ENCODE measurements around the gene FDX2. TPM values are rescaled to one million over a fixed set of nuclear protein-coding genes. Genes with fewer than 3 reads are reported as not detected.

The FDX2 gene
- total RNA-seq, 2 experiments from 2014 or later = 8.2 to 9.4 TPM

- DNase-seq = no peak
- Mint-ChIP-seq H3K27me3 (ENCODE audit: low read depth) (peaks cover 60% of the 10 kb centered on the region), H3K27ac (peak overlapping the region; percentile 20), H3K9me3 (ENCODE audit: insufficient read depth) (no peaks in the 10 kb centered on the region), H3K36me3 (ENCODE audit: low read depth) (peaks cover 7% of the 10 kb centered on the region), H3K4me3 (peak overlapping the region; percentile 12), H3K4me1 (ENCODE audit: low read depth) (peaks cover 62% of the 10 kb centered on the region)
- ChIA-PET CTCF (no interaction called here), POLR2A (no interaction called here)
- no peak for ATAC-seq
These were observed 21.5 kb downstream of the FDX2 start for GRCh38 chr19:10294368-10294697.

GRCh38 chr19:10293637-10294367 is 22.0 kb downstream of the FDX2 start:
- ATAC-seq = no peak
- peak overlapping the region; percentile 12 for H3K4me3 Mint-ChIP-seq
- H3K36me3 Mint-ChIP-seq (ENCODE audit: low read depth) = peaks cover 7% of the 10 kb centered on the region
- DNase-seq = no peak
- no peak overlapping the region for H3K27ac Mint-ChIP-seq
- H3K27me3 Mint-ChIP-seq (ENCODE audit: low read depth) = peaks cover 65% of the 10 kb centered on the region
- H3K4me1 Mint-ChIP-seq (ENCODE audit: low read depth) = peaks cover 68% of the 10 kb centered on the region
- CTCF ChIA-PET = no interaction called here
- POLR2A ChIA-PET = no interaction called here
- no peaks in the 10 kb centered on the region for H3K9me3 Mint-ChIP-seq (ENCODE audit: insufficient read depth)

GRCh38 chr19:10292789-10293636 is 22.8 kb downstream of the FDX2 start:
- H3K4me1 Mint-ChIP-seq (ENCODE audit: low read depth) = peaks cover 73% of the 10 kb centered on the region
- peaks cover 71% of the 10 kb centered on the region for H3K27me3 Mint-ChIP-seq (ENCODE audit: low read depth)
- no peaks in the 10 kb centered on the region for H3K9me3 Mint-ChIP-seq (ENCODE audit: insufficient read depth)
- CTCF ChIA-PET = interaction anchor here (1.5 kb wide), 1 partner anchor 22 kb away, joined by 7 read pairs; the partner anchor contains the start of gene ICAM1
- ATAC-seq (no peak), DNase-seq (no peak)
- H3K4me3 Mint-ChIP-seq = peak overlapping the region; percentile 73
- POLR2A ChIA-PET = interaction anchor here (1.6 kb wide), 1 partner anchor 22 kb away, joined by 10 read pairs; the partner anchor contains the start of gene ICAM1
- peaks cover 7% of the 10 kb centered on the region for H3K36me3 Mint-ChIP-seq (ENCODE audit: low read depth)
- H3K27ac Mint-ChIP-seq = peak overlapping the region; percentile 69

- H3K4me3 Mint-ChIP-seq = peak overlapping the region; percentile 73
- no peaks in the 10 kb centered on the region for H3K9me3 Mint-ChIP-seq (ENCODE audit: insufficient read depth)
- peaks cover 81% of the 10 kb centered on the region for H3K4me1 Mint-ChIP-seq (ENCODE audit: low read depth)
- POLR2A ChIA-PET = interaction anchor here (1.5 to 1.6 kb wide), 2 partner anchors 21 to 40 kb away, joined by 9 to 10 read pairs; partner anchors contain the start of genes ICAM1 and RAVER1
- CTCF ChIA-PET = interaction anchor here (1.3 to 1.7 kb wide), 3 partner anchors 21 to 96 kb away, joined by 7 to 8 read pairs (median 7); partner anchors contain the start of gene ICAM1
- DNase-seq (peak; percentile 81), ATAC-seq (peak; percentile 28)
- peaks cover 77% of the 10 kb centered on the region for H3K27me3 Mint-ChIP-seq (ENCODE audit: low read depth)
- H3K27ac Mint-ChIP-seq = peak overlapping the region; percentile 70
- H3K36me3 Mint-ChIP-seq (ENCODE audit: low read depth) = peaks cover 7% of the 10 kb centered on the region
These were observed 23.5 kb downstream of the FDX2 start for GRCh38 chr19:10292206-10292788.

- Mint-ChIP-seq H3K4me3 (peak overlapping the region; percentile 73), H3K27me3 (ENCODE audit: low read depth) (peaks cover 76% of the 10 kb centered on the region), H3K27ac (peak overlapping the region; percentile 70), H3K36me3 (ENCODE audit: low read depth) (peaks cover 7% of the 10 kb centered on the region), H3K4me1 (ENCODE audit: low read depth) (peaks cover 86% of the 10 kb centered on the region), H3K9me3 (ENCODE audit: insufficient read depth) (no peaks in the 10 kb centered on the region)
- DNase-seq (peak; percentile 25), ATAC-seq (no peak)
- CTCF ChIA-PET = interaction anchor here (0.9 to 1.7 kb wide), 4 partner anchors 21 to 97 kb away, joined by 3 to 8 read pairs (median 7); partner anchors contain the start of gene ICAM1
- POLR2A ChIA-PET = interaction anchor here (1.5 to 1.6 kb wide), 3 partner anchors 21 to 89 kb away, joined by 5 to 10 read pairs (median 9); partner anchors contain the start of genes ICAM1, RAVER1 and TYK2
These were observed 24.1 kb downstream of the FDX2 start for GRCh38 chr19:10291554-10292205.

GRCh38 chr19:10290876-10291553 is 24.8 kb downstream of the FDX2 start:
- H3K27ac Mint-ChIP-seq = no peak overlapping the region
- ATAC-seq = peak; percentile 12

GRCh38 chr19:10290357-10290875 is 25.4 kb downstream of the FDX2 start:
- Mint-ChIP-seq H3K27me3 (ENCODE audit: low read depth) (peaks cover 70% of the 10 kb centered on the region), H3K4me1 (ENCODE audit: low read depth) (peaks cover 91% of the 10 kb centered on the region), H3K27ac (peak overlapping the region; percentile 58), H3K4me3 (peak overlapping the region; percentile 73), H3K36me3 (ENCODE audit: low read depth) (peaks cover 15% of the 10 kb centered on the region), H3K9me3 (ENCODE audit: insufficient read depth) (no peaks in the 10 kb centered on the region)
- CTCF ChIA-PET = interaction anchor here (0.9 to 1.9 kb wide), 5 partner anchors 10 to 98 kb away, joined by 3 to 33 read pairs (median 8); partner anchors contain the start of gene ICAM1
- POLR2A ChIA-PET = interaction anchor here (1.5 to 5.8 kb wide), 2 partner anchors 20 to 90 kb away, joined by 5 to 54 read pairs; partner anchors contain the start of genes ICAM1 and TYK2
- DNase-seq (no peak), ATAC-seq (no peak)

More at GRCh38 chr19:10290876-10291553, 24.8 kb downstream of the FDX2 start:
- Mint-ChIP-seq H3K36me3 (ENCODE audit: low read depth) (peaks cover 10% of the 10 kb centered on the region), H3K4me1 (ENCODE audit: low read depth) (peaks cover 91% of the 10 kb centered on the region), H3K27me3 (ENCODE audit: low read depth) (peaks cover 75% of the 10 kb centered on the region), H3K4me3 (peak overlapping the region; percentile 73), H3K9me3 (ENCODE audit: insufficient read depth) (no peaks in the 10 kb centered on the region)
- DNase-seq = peak; percentile 66
- ChIA-PET POLR2A (interaction anchor here (1.5 to 5.8 kb wide), 4 partner anchors 20 to 90 kb away, joined by 5 to 54 read pairs (median 10); partner anchors contain the start of genes ICAM1, RAVER1 and TYK2), CTCF (interaction anchor here (0.9 to 1.7 kb wide), 4 partner anchors 20 to 98 kb away, joined by 3 to 8 read pairs (median 7); partner anchors contain the start of gene ICAM1)

- DNase-seq = peak; percentile 49
- H3K9me3 Mint-ChIP-seq (ENCODE audit: insufficient read depth) = no peaks in the 10 kb centered on the region
- ATAC-seq = peak; percentile 12
- H3K4me3 Mint-ChIP-seq = peak within 1 kb of the TSS; percentile 73
- ChIA-PET CTCF (interaction anchor here (0.5 to 1.9 kb wide), 12 partner anchors 9 to 148 kb away, joined by 3 to 33 read pairs (median 4); partner anchors contain the start of genes ICAM1 and RAVER1), POLR2A (interaction anchor here (1.0 to 5.8 kb wide), 3 partner anchors 19 to 103 kb away, joined by 3 to 54 read pairs (median 5); partner anchors contain the start of genes ICAM1 and TYK2)
- H3K27ac Mint-ChIP-seq = peak within 1 kb of the TSS; percentile 58
- H3K4me1 Mint-ChIP-seq (ENCODE audit: low read depth) = peaks cover 93% of the 10 kb centered on the region
- peaks cover 20% of the 10 kb centered on the region for H3K36me3 Mint-ChIP-seq (ENCODE audit: low read depth)
- peaks cover 66% of the 10 kb centered on the region for H3K27me3 Mint-ChIP-seq (ENCODE audit: low read depth)
These were observed 25.9 kb downstream of the FDX2 start, which contains the start of gene ICAM5 for GRCh38 chr19:10289836-10290356. TSS of gene ICAM5 (plus strand) at chr19:10289952. CDS start at chr19:10290044, 92 bp downstream.

- Mint-ChIP-seq H3K27me3 (ENCODE audit: low read depth) (peaks cover 60% of the 10 kb centered on the region), H3K4me3 (peak overlapping the region; percentile 73), H3K4me1 (ENCODE audit: low read depth) (peaks cover 89% of the 10 kb centered on the region), H3K9me3 (ENCODE audit: insufficient read depth) (no peaks in the 10 kb centered on the region), H3K27ac (no peak overlapping the region), H3K36me3 (ENCODE audit: low read depth) (peaks cover 26% of the 10 kb centered on the region)
- POLR2A ChIA-PET = interaction anchor here (1.0 to 5.8 kb wide), 4 partner anchors 19 to 186 kb away, joined by 3 to 54 read pairs (median 4); partner anchors contain the start of genes ANGPTL6, ICAM1 and TYK2
- DNase-seq (peak; percentile 77), ATAC-seq (peak; percentile 50)
- CTCF ChIA-PET = interaction anchor here (0.5 to 1.9 kb wide), 12 partner anchors 9 to 149 kb away, joined by 3 to 33 read pairs (median 4); partner anchors contain the start of genes ICAM1 and RAVER1
These were observed 26.5 kb downstream of the FDX2 start for GRCh38 chr19:10289167-10289835.

All from activated CD8-positive, alpha-beta T cell treated with anti-CD3 and anti-CD28 coated beads, Interleukin-2, amount 10 ng/mL, durations not matched to agents 7 days and 5 days (primary cell).